Keratinocyte (primary cell): ENCODE measurements around the gene PLAC9. TPM values are rescaled to one million over a fixed set of nuclear protein-coding genes. Genes with fewer than 3 reads are reported as not detected.

ENCODE experiments used
- DNase-seq: peaks from one replicate; pipeline ENCODE4 v3.0.0-alpha.2; 2011; ENCODE audit warnings: low read depth, missing footprints, low spot score
- FAIRE-seq: peaks from 2 replicates; lab custom pipeline; 2011; peaks lifted over from hg19 to GRCh38; lab: Jason Lieb, UNC
- H2AFZ ChIP-seq: 2 replicates; pipeline ENCODE4 v1.6.0; 2012; ENCODE audit warnings: low read length, control low read depth, inconsistent platforms; ENCODE audit not compliant: control insufficient read depth
- H3K27ac ChIP-seq: 2 replicates; pipeline ENCODE4 v1.5.1; 2011; ENCODE audit warnings: low read length; ENCODE audit not compliant: control insufficient read depth, insufficient read depth
- H3K27me3 ChIP-seq: 3 replicates; pipeline ENCODE4 v1.6.0; 2011; ENCODE audit warnings: low read length; ENCODE audit not compliant: control insufficient read depth, insufficient read depth; ENCODE audit errors: extremely low read depth
- H3K36me3 ChIP-seq, 2 experiments: 2 replicates in 1 of 2; 3 replicates in 1 of 2; pipeline ENCODE4 v1.5.1; 2011; ENCODE audit warnings: low read length in 2 of 2, mild to moderate bottlenecking in 1 of 2; ENCODE audit not compliant: control insufficient read depth in 2 of 2, insufficient read depth in 2 of 2; ENCODE audit errors: extremely low read depth in 1 of 2
- H3K4me1 ChIP-seq: 3 replicates; pipeline ENCODE4 v1.5.1; 2011; ENCODE audit warnings: low read length; ENCODE audit not compliant: control insufficient read depth, insufficient read depth; ENCODE audit errors: extremely low read depth
- H3K4me2 ChIP-seq: 3 replicates; pipeline ENCODE4 v1.6.0; 2011; ENCODE audit warnings: low read depth, low read length; ENCODE audit not compliant: control insufficient read depth, insufficient read depth; ENCODE audit errors: extremely low read depth
- H3K4me3 ChIP-seq, 3 experiments: fragments of 200-600 bp in 1 of 3; sonication (generic) in 1 of 3; 2 replicates in 2 of 3; 3 replicates in 1 of 3; pipeline ENCODE4 v1.5.1; 2011 to 2016; ENCODE audit warnings: low read length in 3 of 3, mild to moderate bottlenecking in 3 of 3, control low read depth in 2 of 3, inconsistent platforms in 1 of 3, low read depth in 1 of 3, mixed read lengths in 1 of 3, mixed run types in 1 of 3, moderate library complexity in 1 of 3; ENCODE audit not compliant: control insufficient read depth in 2 of 3, insufficient read depth in 2 of 3; ENCODE audit errors: extremely low read depth in 1 of 3
- H3K79me2 ChIP-seq: 2 replicates; pipeline ENCODE4 v1.6.0; 2012; ENCODE audit warnings: low read length; ENCODE audit not compliant: control insufficient read depth, insufficient read depth
- H3K9ac ChIP-seq: 3 replicates; pipeline ENCODE4 v1.6.0; 2011; ENCODE audit warnings: low read length; ENCODE audit not compliant: control insufficient read depth, insufficient read depth; ENCODE audit errors: extremely low read depth
- H3K9me1 ChIP-seq: 3 replicates; pipeline ENCODE4 v1.6.0; 2011; ENCODE audit warnings: low read length; ENCODE audit not compliant: control insufficient read depth, insufficient read depth; ENCODE audit errors: extremely low read depth
- H3K9me3 ChIP-seq: 2 replicates; pipeline ENCODE4 v1.5.1; 2012; ENCODE audit warnings: low read depth, low read length; ENCODE audit not compliant: control insufficient read depth
- H4K20me1 ChIP-seq: 3 replicates; pipeline ENCODE4 v1.6.0; 2011; ENCODE audit warnings: low read length; ENCODE audit not compliant: control insufficient read depth, insufficient read depth; ENCODE audit errors: extremely low read depth
- EZH2 ChIP-seq: IDR thresholded peaks from one replicate; pipeline ENCODE4 v1.6.1; 2012; ENCODE audit warnings: inconsistent platforms, mild to moderate bottlenecking, low read length, moderate library complexity
- dilution Hi-C: fragments of 300-500 bp; cut with MboI; formaldehyde crosslinking; loops from one replicate; pipeline ENCODE4 v1.7.0; 2020; ENCODE audit warnings: low sequenced_read_pairs; ENCODE audit not compliant: extremely low pct_ligation_motif_present
- polyA plus RNA-seq, 5 experiments: library from polyadenylated mRNA; depleted of rRNA in 3 of 5; stranded (reverse) in 3 of 5; stranded (forward) in 1 of 5; unstranded in 1 of 5; fragments of >200 nt; gene quantifications; 1 replicate in 1 of 5; 2 replicates in 3 of 5; 3 replicates in 1 of 5; pipeline versions ENCODE4 v1.2.1 to v1.2.3, GENCODE V29; 2011 to 2012; ENCODE audit warnings: missing spikeins in 2 of 5, low read depth in 1 of 5, low replicate concordance in 1 of 5
- TF ChIP-seq, protein P1 (sequence below), 3 experiments: IDR thresholded peaks in 1 of 3; conservative IDR thresholded peaks in 1 of 3; optimal IDR thresholded peaks in 1 of 3; 2 replicates in 2 of 3; 3 replicates in 1 of 3; pipeline versions ENCODE3 to v1.5.1; 2011; ENCODE audit warnings: low read length in 3 of 3, mild to moderate bottlenecking in 3 of 3, moderate library complexity in 2 of 3, control low read depth in 1 of 3, inconsistent platforms in 1 of 3; ENCODE audit not compliant: insufficient read depth in 2 of 3; ENCODE audit errors: extremely low read depth in 1 of 3

The PLAC9 gene
- polyA plus RNA-seq, 1 donor (not counting 4 experiments of a cell fraction or from before 2014, with no cell fraction given): 0.39 TPM

DNA sequence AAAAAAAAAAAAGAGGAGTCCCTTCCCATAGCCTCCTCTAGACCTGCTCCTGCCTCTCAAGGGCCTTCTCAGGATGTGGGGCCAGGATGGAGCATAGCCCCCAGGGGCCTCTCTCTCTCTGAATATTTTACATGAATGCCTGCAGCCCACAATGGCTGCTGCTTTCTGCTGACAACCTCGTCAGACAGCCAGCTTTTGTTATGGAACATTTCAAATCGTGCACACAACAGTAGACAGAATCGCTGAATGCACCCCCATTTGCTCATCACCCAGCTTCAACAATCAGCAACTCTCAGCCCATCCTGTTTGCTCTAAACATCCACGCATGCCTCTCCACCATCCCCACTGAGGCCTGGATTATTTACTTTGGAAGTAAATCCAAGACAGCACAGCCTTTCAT lies 5.4 kb downstream of the PLAC9 start:
- no peak for DNase-seq
- H4K20me1 ChIP-seq: no peaks in the 10 kb centered on the region
- no peak for TF ChIP-seq EZH2
- TF ChIP-seq, protein P1, sequence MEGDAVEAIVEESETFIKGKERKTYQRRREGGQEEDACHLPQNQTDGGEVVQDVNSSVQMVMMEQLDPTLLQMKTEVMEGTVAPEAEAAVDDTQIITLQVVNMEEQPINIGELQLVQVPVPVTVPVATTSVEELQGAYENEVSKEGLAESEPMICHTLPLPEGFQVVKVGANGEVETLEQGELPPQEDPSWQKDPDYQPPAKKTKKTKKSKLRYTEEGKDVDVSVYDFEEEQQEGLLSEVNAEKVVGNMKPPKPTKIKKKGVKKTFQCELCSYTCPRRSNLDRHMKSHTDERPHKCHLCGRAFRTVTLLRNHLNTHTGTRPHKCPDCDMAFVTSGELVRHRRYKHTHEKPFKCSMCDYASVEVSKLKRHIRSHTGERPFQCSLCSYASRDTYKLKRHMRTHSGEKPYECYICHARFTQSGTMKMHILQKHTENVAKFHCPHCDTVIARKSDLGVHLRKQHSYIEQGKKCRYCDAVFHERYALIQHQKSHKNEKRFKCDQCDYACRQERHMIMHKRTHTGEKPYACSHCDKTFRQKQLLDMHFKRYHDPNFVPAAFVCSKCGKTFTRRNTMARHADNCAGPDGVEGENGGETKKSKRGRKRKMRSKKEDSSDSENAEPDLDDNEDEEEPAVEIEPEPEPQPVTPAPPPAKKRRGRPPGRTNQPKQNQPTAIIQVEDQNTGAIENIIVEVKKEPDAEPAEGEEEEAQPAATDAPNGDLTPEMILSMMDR (optimal IDR thresholded peaks at IDR 0.05 in 1 of 3, IDR thresholded peaks at IDR 0.05 in 1 of 3, conservative IDR thresholded peaks at IDR 0.05 in 1 of 3; ENCODE audit: extremely low read depth in 1 of 3, insufficient read depth in 2 of 3, low read length in 3 of 3): no peak
- H3K4me3 ChIP-seq: no peak overlapping the region
- no peaks in the 10 kb centered on the region for H3K9me3 ChIP-seq
- H3K4me2 ChIP-seq: no peak overlapping the region
- dilution Hi-C loops: no loop called here
- no peaks in the 10 kb centered on the region for H3K9me1 ChIP-seq
- no peak for FAIRE-seq
- H3K36me3 ChIP-seq: no peaks in the 10 kb centered on the region
- H3K27ac ChIP-seq: no peak overlapping the region
- H3K27me3 ChIP-seq: peaks cover 11% of the 10 kb centered on the region
- no peak overlapping the region for H2AFZ ChIP-seq
- H3K9ac ChIP-seq: no peak overlapping the region
- no peaks in the 10 kb centered on the region for H3K79me2 ChIP-seq
- H3K4me1 ChIP-seq: peaks cover 5% of the 10 kb centered on the region

- DNase-seq (no peak), FAIRE-seq (no peak)
- Histone ChIP-seq H3K4me3 (no peak overlapping the region), H4K20me1 (no peaks in the 10 kb centered on the region), H3K4me1 (peaks cover 10% of the 10 kb centered on the region), H3K36me3 (no peaks in the 10 kb centered on the region), H2AFZ (no peak overlapping the region), H3K9me1 (no peaks in the 10 kb centered on the region), H3K27ac (no peak overlapping the region), H3K9me3 (no peaks in the 10 kb centered on the region), H3K79me2 (no peaks in the 10 kb centered on the region), H3K4me2 (no peak overlapping the region), H3K9ac (no peak overlapping the region), H3K27me3 (peaks cover 3% of the 10 kb centered on the region)
- TF ChIP-seq, protein P1 (optimal IDR thresholded peaks at IDR 0.05 in 1 of 3, IDR thresholded peaks at IDR 0.05 in 1 of 3, conservative IDR thresholded peaks at IDR 0.05 in 1 of 3; ENCODE audit: extremely low read depth in 1 of 3, insufficient read depth in 2 of 3, low read length in 3 of 3): no peak
- no peak for TF ChIP-seq EZH2
- dilution Hi-C loops: no loop called here
These were observed 6.7 kb downstream of the PLAC9 start for GRCh38 chr10:80139265-80139664.
